ENCODE measurements around the gene ARL14EP.

The ARL14EP gene

GRCh38 chr11:30380846-30381245 lies 57.9 kb downstream of the ARL14EP start:
- no peak for DNase-seq (ENCODE audit: low read depth in 2 of 2)

GRCh38 chr11:30381879-30382278 lies 59.0 kb downstream of the ARL14EP start:
- no peak for DNase-seq (ENCODE audit: low read depth in 2 of 2)

Data from stimulated activated CD4-positive, alpha-beta T cell treated with anti-CD3 and anti-CD28 coated beads, Interleukin-1b, Interleukin-23, amount 100 ng/mL, for 4 hours (primary cell).